ENCODE data around the gene FNBP1L. TPM values are rescaled to one million over a fixed set of nuclear protein-coding genes. Genes with fewer than 3 reads are reported as not detected.

FNBP1L gene
- total and polyA plus RNA-seq, 12 donors: 10.7 to 41.4 (median 23.8) TPM

DNA sequence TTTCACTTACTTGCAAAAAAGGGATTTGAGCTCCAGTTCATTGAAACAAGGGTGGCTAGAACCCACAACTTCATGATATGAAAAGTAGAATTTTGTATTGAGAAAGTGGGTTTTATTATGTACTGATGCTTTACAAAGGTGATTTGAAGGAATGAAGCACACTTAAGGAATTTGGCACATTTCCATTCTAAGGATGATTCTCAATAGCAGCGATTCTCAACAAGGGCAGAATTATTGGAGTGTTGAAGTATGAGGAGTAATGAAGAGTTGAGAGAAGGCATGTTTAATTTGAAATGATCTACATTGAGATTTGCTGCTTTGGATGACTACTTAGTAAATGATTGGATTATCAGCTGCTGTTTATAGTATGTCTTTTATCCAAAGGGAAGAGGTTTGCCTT, 54.7 kb downstream of the FNBP1L start:
- Histone ChIP-seq H3K9me3 (no peaks in the 10 kb centered on the region), H3K27ac (peak overlapping the region in 1 of 10 donors; percentile 42), H3K36me3 (peaks cover 0 to 13% (median 0%) of the 10 kb centered on the region in 9 donors), H3K4me3 (no peak overlapping the region), H3K27me3 (no peaks in the 10 kb centered on the region), H3K4me1 (peaks cover 0 to 42% (median 0%) of the 10 kb centered on the region in 9 donors)
- TF ChIP-seq, protein P1, sequence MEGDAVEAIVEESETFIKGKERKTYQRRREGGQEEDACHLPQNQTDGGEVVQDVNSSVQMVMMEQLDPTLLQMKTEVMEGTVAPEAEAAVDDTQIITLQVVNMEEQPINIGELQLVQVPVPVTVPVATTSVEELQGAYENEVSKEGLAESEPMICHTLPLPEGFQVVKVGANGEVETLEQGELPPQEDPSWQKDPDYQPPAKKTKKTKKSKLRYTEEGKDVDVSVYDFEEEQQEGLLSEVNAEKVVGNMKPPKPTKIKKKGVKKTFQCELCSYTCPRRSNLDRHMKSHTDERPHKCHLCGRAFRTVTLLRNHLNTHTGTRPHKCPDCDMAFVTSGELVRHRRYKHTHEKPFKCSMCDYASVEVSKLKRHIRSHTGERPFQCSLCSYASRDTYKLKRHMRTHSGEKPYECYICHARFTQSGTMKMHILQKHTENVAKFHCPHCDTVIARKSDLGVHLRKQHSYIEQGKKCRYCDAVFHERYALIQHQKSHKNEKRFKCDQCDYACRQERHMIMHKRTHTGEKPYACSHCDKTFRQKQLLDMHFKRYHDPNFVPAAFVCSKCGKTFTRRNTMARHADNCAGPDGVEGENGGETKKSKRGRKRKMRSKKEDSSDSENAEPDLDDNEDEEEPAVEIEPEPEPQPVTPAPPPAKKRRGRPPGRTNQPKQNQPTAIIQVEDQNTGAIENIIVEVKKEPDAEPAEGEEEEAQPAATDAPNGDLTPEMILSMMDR (IDR thresholded peaks at IDR 0.05): no peak
- ATAC-seq (no peak), DNase-seq (no peak)
- intact Hi-C loops (cut with DNase I): no loop called here
- 60 to 61% methylated on average over 1 of the region's 1 CpG for WGBS, 2 donors

DNA sequence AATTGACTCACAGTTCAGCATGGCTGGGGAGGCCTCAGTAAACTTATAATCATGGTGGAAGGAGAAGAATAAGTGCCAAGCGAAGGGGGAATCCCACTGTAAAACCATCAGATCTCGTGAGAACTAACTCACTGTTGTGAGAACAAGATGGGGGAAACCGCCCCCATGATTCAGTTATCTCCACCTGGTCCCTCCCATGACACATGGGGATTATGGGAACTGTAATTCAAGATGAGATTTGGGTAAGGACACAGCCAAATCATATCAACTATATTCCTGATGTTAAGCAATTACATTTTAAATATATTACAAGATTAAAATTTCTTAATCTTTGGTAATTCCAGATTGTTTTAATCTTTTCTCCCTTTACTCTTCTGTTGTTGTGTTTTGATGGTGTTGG, 55.2 kb downstream of the FNBP1L start:
- intact Hi-C loops (cut with DNase I): no loop called here
- TF ChIP-seq, protein P1 (IDR thresholded peaks at IDR 0.05): no peak
- Histone ChIP-seq H3K9me3 (no peaks in the 10 kb centered on the region), H3K4me3 (no peak overlapping the region), H3K27ac (peak overlapping the region in 1 of 10 donors; percentile 42), H3K27me3 (no peaks in the 10 kb centered on the region), H3K36me3 (peaks cover 0 to 13% (median 0%) of the 10 kb centered on the region in 9 donors), H3K4me1 (peaks cover 0 to 42% (median 0%) of the 10 kb centered on the region in 9 donors)
- DNase-seq (no peak), ATAC-seq (no peak)
- WGBS, 2 donors: 82 to 89% methylated on average over 3 of the region's 3 CpGs

DNA sequence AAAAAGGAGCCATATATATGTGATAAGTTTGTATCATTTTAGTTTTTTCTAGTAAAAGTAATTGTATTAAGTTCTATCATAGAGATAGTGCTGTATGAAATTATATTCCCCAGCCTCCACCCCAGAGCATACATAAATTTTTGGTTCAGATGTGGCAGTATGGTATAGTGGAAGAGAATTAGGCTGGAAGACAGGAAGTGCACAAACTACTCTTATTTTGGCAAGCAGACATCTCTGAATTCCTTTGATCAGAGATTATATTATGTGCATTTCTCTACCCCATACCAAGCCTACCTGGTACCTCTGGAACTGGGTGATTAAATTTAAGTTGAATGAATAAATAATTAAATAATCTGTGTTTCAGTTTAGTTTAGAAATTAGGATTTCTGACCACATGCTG, 55.9 kb downstream of the FNBP1L start:
- Histone ChIP-seq H3K4me3 (no peak overlapping the region), H3K36me3 (peaks cover 0 to 13% (median 0%) of the 10 kb centered on the region in 9 donors), H3K9me3 (no peaks in the 10 kb centered on the region), H3K27me3 (no peaks in the 10 kb centered on the region), H3K4me1 (peaks cover 0 to 41% (median 0%) of the 10 kb centered on the region in 9 donors), H3K27ac (peak overlapping the region in 1 of 10 donors; percentile 16)
- TF ChIP-seq, protein P1 (IDR thresholded peaks at IDR 0.05): no peak
- DNase-seq (no peak), ATAC-seq (no peak)
- intact Hi-C loops (cut with DNase I): no loop called here

DNA sequence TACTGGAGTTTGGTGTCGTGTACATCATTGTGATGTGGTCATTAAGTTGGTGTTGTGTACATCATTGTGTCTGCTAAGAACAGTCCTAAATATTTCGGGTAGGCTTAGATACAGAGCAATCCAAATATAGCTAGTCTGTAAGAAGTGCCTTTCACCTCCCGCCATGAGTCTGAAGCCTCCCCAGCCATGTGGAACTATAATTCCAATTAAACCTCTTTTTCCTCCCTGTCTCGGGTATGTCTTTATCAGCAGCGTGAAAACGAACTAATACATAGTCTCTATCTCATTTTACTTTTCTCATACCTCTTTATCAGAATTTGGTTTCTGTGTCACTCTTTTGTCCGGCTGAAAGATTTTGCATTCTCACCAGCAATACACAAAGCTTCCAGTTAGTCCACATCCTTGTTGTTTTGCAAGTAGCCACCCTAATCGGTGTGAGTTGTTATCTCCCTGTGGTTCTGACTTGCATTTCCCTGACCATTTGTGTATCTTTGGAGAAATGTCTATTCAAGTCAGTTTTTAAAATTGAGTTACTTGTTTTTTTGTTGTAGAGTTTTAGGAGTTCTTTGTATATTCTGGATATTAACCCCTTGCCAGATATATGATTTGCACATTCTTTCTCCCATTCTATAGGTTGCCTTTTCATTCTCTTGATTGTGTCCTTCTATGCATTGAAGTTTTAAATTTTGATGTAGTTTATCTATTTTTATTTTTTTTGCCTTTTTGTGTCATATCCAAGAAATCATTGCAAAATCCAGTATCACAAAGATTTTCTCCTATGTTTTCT, 56.5 kb downstream of the FNBP1L start:
- H3K27me3 ChIP-seq: no peaks in the 10 kb centered on the region
- no peak overlapping the region for H3K4me3 ChIP-seq
- intact Hi-C loops (cut with DNase I): no loop called here
- peaks cover 0 to 17% (median 0%) of the 10 kb centered on the region in 9 donors for H3K36me3 ChIP-seq
- no peak overlapping the region for H3K27ac ChIP-seq
- no peaks in the 10 kb centered on the region for H3K9me3 ChIP-seq
- peaks cover 0 to 34% (median 0%) of the 10 kb centered on the region in 9 donors for H3K4me1 ChIP-seq
- DNase-seq (no peak), ATAC-seq (no peak)
- TF ChIP-seq, protein P1 (IDR thresholded peaks at IDR 0.05): no peak
- 77 to 82% methylated on average over 8 of the region's 8 CpGs for WGBS, 2 donors
